Calu3 (cell line): ENCODE results near the gene DDRGK1. TPM values are rescaled to one million over a fixed set of nuclear protein-coding genes. Genes with fewer than 3 reads are reported as not detected.

Experiments used
- Bru-seq: library from RNA; stranded (reverse); fragments of 400-500 nt; gene quantifications from one replicate; lab custom pipeline; 2021; lab: Mats Ljungman, UMichigan
- BruChase-seq, 2 experiments: library from RNA; stranded (reverse); fragments of 400-500 nt; gene quantifications; one replicate each; lab custom pipeline; 2021; lab: Mats Ljungman, UMichigan
- BruUV-seq: library from RNA; stranded (reverse); fragments of 400-500 nt; replicated peaks from 2 replicates; lab custom pipeline; 2021; lab: Mats Ljungman, UMichigan
- CTCF ChIA-PET: fragments of 300-600 bp; sonication (Branson Sonifier 250); formaldehyde crosslinking; loops from one replicate; lab custom pipeline; 2022; ENCODE audit warnings: antibody characterized with exemption; lab: Charles Lee
- DNase-seq: peaks from one replicate; pipeline ENCODE4 v3.0.0; 2022
- H3K27ac Mint-ChIP-seq: one replicate; pipeline ENCODE4 v1.8.0; 2022; ENCODE audit warnings: mixed read lengths; ENCODE audit not compliant: unreplicated experiment
- H3K27me3 Mint-ChIP-seq: one replicate; pipeline ENCODE4 v1.8.0; 2022; ENCODE audit warnings: mixed read lengths; ENCODE audit not compliant: unreplicated experiment
- H3K36me3 Mint-ChIP-seq: one replicate; pipeline ENCODE4 v1.8.0; 2022; ENCODE audit warnings: mild to moderate bottlenecking, moderate library complexity, mixed read lengths; ENCODE audit not compliant: insufficient read depth, unreplicated experiment
- H3K4me1 Mint-ChIP-seq: one replicate; pipeline ENCODE4 v1.8.0; 2022; ENCODE audit warnings: mild to moderate bottlenecking, low read depth, mixed read lengths; ENCODE audit not compliant: unreplicated experiment
- H3K4me3 Mint-ChIP-seq: one replicate; pipeline ENCODE4 v1.8.0; 2022; ENCODE audit warnings: mild to moderate bottlenecking, low read depth, moderate library complexity, mixed read lengths; ENCODE audit not compliant: unreplicated experiment
- H3K9me3 Mint-ChIP-seq: one replicate; pipeline ENCODE4 v1.8.0; 2022; ENCODE audit warnings: low read depth, mixed read lengths; ENCODE audit not compliant: unreplicated experiment
- CTCF ChIP-seq: fragments of 200-600 bp; IDR thresholded peaks from one replicate; pipeline ENCODE4 v1.8.0; 2022; ENCODE audit warnings: antibody characterized with exemption; ENCODE audit not compliant: unreplicated experiment
- intact Hi-C: fragments of 100-400 bp; cut with micrococcal nuclease; formaldehyde crosslinking; loops from one replicate; pipeline ENCODE4 v1.10.0; 2022; ENCODE audit not compliant: unreplicated experiment
- long read RNA-seq: library from polyadenylated mRNA; stranded (forward); transcript quantifications from one replicate; pipeline ENCODE4 v2.0.0, GENCODE V29; 2022
- total RNA-seq: library from RNA; stranded (reverse); gene quantifications from 2 replicates; pipeline ENCODE4 v1.2.3, GENCODE V29; 2022

The DDRGK1 gene
- total RNA-seq (30.9 and 36.3 TPM in 2 replicates), Bru-seq, nascent RNA (percentile 57 among the genes with signal in this experiment), BruChase-seq, experiment 1, labeled RNA remaining after a 6-hour chase (percentile 66 among the genes with signal in this experiment), BruChase-seq, experiment 2, labeled RNA remaining after a 2-hour chase (percentile 64 among the genes with signal in this experiment)
- long read RNA-seq, transcript DDRGK1-201 (9 exons, 1,306 nt) = major isoform, 45 of 52 reads
- long read RNA-seq, partial matches to known transcripts = 2 of 52 reads
- long read RNA-seq, other reads (novel, unspliced or antisense) = 5 of 52 reads

GRCh38 chr20:3204124-3204794 lies at the start of gene DDRGK1:
Gene DDRGK1 (minus strand): TSS chr20:3204682. CDS start chr20:3204627, 55 bp downstream.
- TF ChIP-seq CTCF = no peak
- H3K36me3 Mint-ChIP-seq = peaks cover 46% of the 10 kb centered on the region
- peak within 1 kb of the TSS; percentile 94 for H3K4me3 Mint-ChIP-seq
- intact Hi-C loops = no loop called here
- H3K4me1 Mint-ChIP-seq = no peaks in the 10 kb centered on the region
- peak within 1 kb of the TSS; percentile 87 for H3K27ac Mint-ChIP-seq
- BruUV-seq = no TSS peak
- CTCF ChIA-PET = no interaction called here
- no peaks in the 10 kb centered on the region for H3K27me3 Mint-ChIP-seq
- DNase-seq = peak; percentile 85
- H3K9me3 Mint-ChIP-seq = no peaks in the 10 kb centered on the region

- no peak overlapping the region for H3K4me3 Mint-ChIP-seq
- BruUV-seq = no TSS peak
- H3K9me3 Mint-ChIP-seq = no peaks in the 10 kb centered on the region
- H3K27me3 Mint-ChIP-seq = no peaks in the 10 kb centered on the region
- H3K27ac Mint-ChIP-seq = no peak overlapping the region
- no peak for TF ChIP-seq CTCF
- no peaks in the 10 kb centered on the region for H3K4me1 Mint-ChIP-seq
- no peak for DNase-seq
- CTCF ChIA-PET = no interaction called here
- H3K36me3 Mint-ChIP-seq = peaks cover 6% of the 10 kb centered on the region
- intact Hi-C loops = no loop called here
Measured at GRCh38 chr20:3251806-3252205, 47.3 kb upstream of the DDRGK1 start.

GRCh38 chr20:3250091-3250504 lies 45.6 kb upstream of the DDRGK1 start:
- BruUV-seq = no TSS peak
- no peaks in the 10 kb centered on the region for H3K36me3 Mint-ChIP-seq
- no peak overlapping the region for H3K27ac Mint-ChIP-seq
- intact Hi-C loops = no loop called here
- DNase-seq = peak; percentile 11
- H3K4me3 Mint-ChIP-seq = no peak overlapping the region
- no peaks in the 10 kb centered on the region for H3K4me1 Mint-ChIP-seq
- CTCF ChIA-PET = interaction anchor here (0.5 to 0.6 kb wide), 2 partner anchors 31 to 38 kb away, joined by 3 read pairs; no protein-coding TSS in a partner anchor
- H3K9me3 Mint-ChIP-seq = no peaks in the 10 kb centered on the region
- H3K27me3 Mint-ChIP-seq = no peaks in the 10 kb centered on the region
- no peak for TF ChIP-seq CTCF

- Mint-ChIP-seq H3K27ac (no peak overlapping the region), H3K9me3 (no peaks in the 10 kb centered on the region), H3K27me3 (no peaks in the 10 kb centered on the region), H3K4me1 (no peaks in the 10 kb centered on the region), H3K4me3 (peak overlapping the region; percentile 37), H3K36me3 (no peaks in the 10 kb centered on the region)
- CTCF ChIA-PET = interaction anchor here (0.6 kb wide), 1 partner anchor 48 kb away, joined by 7 read pairs; no protein-coding TSS in a partner anchor
- TF ChIP-seq CTCF = no peak
- BruUV-seq = no TSS peak
- no peak for DNase-seq
- intact Hi-C loops = no loop called here
Measured at GRCh38 chr20:3248993-3249347, 44.5 kb upstream of the DDRGK1 start.
